Mesenchymal stem cell (in vitro differentiated cells and primary cell): Measurements from ENCODE around the gene PSMD11.
A peak's percentile ranks its signal among the peaks of the same experiment; 100 is the strongest.

Experiments used
- DNase-seq: peaks from one replicate; pipeline ENCODE4 v3.0.0-alpha.2; 2013
- H2AFZ ChIP-seq: one replicate; pipeline ENCODE4 v1.6.1; 2013; ENCODE audit warnings: low read depth, mild to moderate bottlenecking, control low read depth, inconsistent platforms, low read length, moderate library complexity
- H2AK5ac ChIP-seq: 2 replicates; pipeline ENCODE4 v1.6.1; 2013; ENCODE audit warnings: low read length, moderate library complexity, mild to moderate bottlenecking, inconsistent platforms; ENCODE audit not compliant: severe bottlenecking
- H2BK120ac ChIP-seq: one replicate; pipeline ENCODE4 v1.6.1; 2013; ENCODE audit warnings: low read depth, mild to moderate bottlenecking, inconsistent platforms, low read length, moderate library complexity
- H2BK12ac ChIP-seq, 2 experiments: one replicate each; pipeline ENCODE4 v1.6.1; 2013; ENCODE audit warnings: inconsistent platforms in 2 of 2, low read length in 2 of 2, mild to moderate bottlenecking in 2 of 2, moderate library complexity in 2 of 2, control low read depth in 1 of 2
- H2BK15ac ChIP-seq: one replicate; pipeline ENCODE4 v1.6.1; 2013; ENCODE audit warnings: mild to moderate bottlenecking, low read depth, inconsistent platforms; ENCODE audit not compliant: poor library complexity, severe bottlenecking
- H2BK5ac ChIP-seq: 2 replicates; pipeline ENCODE4 v1.6.1; 2013; ENCODE audit warnings: low read depth, mild to moderate bottlenecking, low read length, control low read depth, inconsistent platforms; ENCODE audit not compliant: poor library complexity, severe bottlenecking
- H3K14ac ChIP-seq, 2 experiments: one replicate each; pipeline ENCODE4 v1.6.1; 2013; ENCODE audit warnings: inconsistent platforms in 2 of 2, low read length in 2 of 2, control low read depth in 1 of 2, mild to moderate bottlenecking in 1 of 2, moderate library complexity in 1 of 2
- H3K18ac ChIP-seq, 2 experiments: one replicate each; pipeline ENCODE4 v1.6.1; 2013; ENCODE audit warnings: inconsistent platforms in 2 of 2, low read length in 2 of 2, control low read depth in 1 of 2, low read depth in 1 of 2, mild to moderate bottlenecking in 1 of 2
- H3K23ac ChIP-seq, 2 experiments: one replicate each; pipeline ENCODE4 v1.6.1; 2013; ENCODE audit warnings: inconsistent platforms in 2 of 2, low read length in 2 of 2, mild to moderate bottlenecking in 2 of 2, moderate library complexity in 2 of 2, control low read depth in 1 of 2
- H3K27ac ChIP-seq: 2 replicates; pipeline ENCODE4 v1.5.1; 2013; ENCODE audit warnings: mild to moderate bottlenecking, moderate library complexity, low read length, control low read depth, inconsistent platforms; ENCODE audit not compliant: poor library complexity, severe bottlenecking
- H3K27me3 ChIP-seq, 2 experiments: 2 replicates each; pipeline versions ENCODE4 v1.6.1 to v1.7.0; 2013; ENCODE audit warnings: low read length in 2 of 2, mild to moderate bottlenecking in 2 of 2, moderate library complexity in 2 of 2, control low read depth in 1 of 2, inconsistent platforms in 1 of 2; ENCODE audit not compliant: control insufficient read depth in 1 of 2, insufficient read depth in 1 of 2
- H3K36me3 ChIP-seq, 2 experiments: 2 replicates each; pipeline versions ENCODE4 v1.6.1 to v1.7.0; 2013; ENCODE audit warnings: low read length in 2 of 2, control low read depth in 1 of 2, inconsistent platforms in 1 of 2, low read depth in 1 of 2, mild to moderate bottlenecking in 1 of 2; ENCODE audit not compliant: insufficient read depth in 2 of 2, control insufficient read depth in 1 of 2
- H3K4ac ChIP-seq, 2 experiments: one replicate each; pipeline ENCODE4 v1.6.1; 2013; ENCODE audit warnings: inconsistent platforms in 2 of 2, low read length in 2 of 2, mild to moderate bottlenecking in 2 of 2, moderate library complexity in 2 of 2, control low read depth in 1 of 2, low read depth in 1 of 2
- H3K4me1 ChIP-seq: 2 replicates; pipeline ENCODE4 v1.6.1; 2013; ENCODE audit warnings: low read depth, low read length, control low read depth; ENCODE audit not compliant: control insufficient read depth, insufficient read depth
- H3K4me2 ChIP-seq: 2 replicates; pipeline ENCODE4 v1.6.1; 2013; ENCODE audit warnings: low read length, mild to moderate bottlenecking, inconsistent platforms; ENCODE audit not compliant: poor library complexity, severe bottlenecking
- H3K4me3 ChIP-seq, 2 experiments: 2 replicates each; pipeline versions ENCODE4 v1.5.1 to v1.7.0; 2013; ENCODE audit warnings: low read length in 2 of 2, mild to moderate bottlenecking in 2 of 2, control low read depth in 1 of 2, low read depth in 1 of 2; ENCODE audit not compliant: insufficient read depth in 1 of 2
- H3K79me1 ChIP-seq: replicated peaks from 2 replicates; pipeline ENCODE4 v1.6.1; 2013; ENCODE audit warnings: mild to moderate bottlenecking, control low read depth, low read length, inconsistent platforms; ENCODE audit not compliant: poor library complexity, severe bottlenecking
- H3K9ac ChIP-seq: 2 replicates; pipeline ENCODE4 v1.7.0; 2013; ENCODE audit warnings: mild to moderate bottlenecking, low read length, moderate library complexity
- H3K9me3 ChIP-seq: 2 replicates; pipeline ENCODE4 v1.7.0; 2013; ENCODE audit warnings: mild to moderate bottlenecking, low read length; ENCODE audit not compliant: control insufficient read depth
- H4K8ac ChIP-seq: one replicate; pipeline ENCODE4 v1.6.1; 2013; ENCODE audit warnings: inconsistent platforms, mild to moderate bottlenecking, low read length, moderate library complexity
- H4K91ac ChIP-seq: one replicate; pipeline ENCODE4 v1.6.1; 2013; ENCODE audit warnings: mild to moderate bottlenecking, low read length, inconsistent platforms
- WGBS: methylation state at CpG from one replicate; pipeline ENCODE4 v1.1.7; 2013; ENCODE audit warnings: mixed read lengths; 5-methylcytosine and 5-hydroxymethylcytosine counted together

PSMD11 gene

DNA sequence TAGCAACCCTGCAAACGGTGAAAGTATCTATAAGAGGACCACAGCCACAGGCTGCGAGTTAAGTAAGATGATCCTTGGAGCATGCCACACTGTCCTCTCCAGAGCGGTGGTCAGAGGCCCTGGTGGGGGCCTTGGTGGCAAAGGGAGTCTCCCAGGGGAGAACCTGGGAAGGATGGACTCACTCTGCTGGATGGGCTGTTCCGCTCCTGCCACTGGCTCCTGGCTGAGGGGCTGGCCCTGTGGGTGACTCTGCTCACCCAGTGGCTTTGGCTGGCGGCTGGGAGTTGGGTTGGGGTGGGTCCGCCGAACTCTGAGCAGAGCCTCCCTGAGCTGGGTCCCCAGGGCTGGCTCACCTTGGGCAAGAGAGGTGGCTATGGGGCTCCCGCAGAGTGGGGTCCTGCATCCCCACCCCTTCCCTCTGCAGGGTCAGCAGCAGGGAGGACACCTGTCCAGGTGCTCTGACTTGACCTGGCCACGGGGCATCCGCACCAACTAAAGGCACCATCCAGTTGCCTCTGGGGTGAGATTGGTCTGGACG, 49.7 kb downstream of the PSMD11 start:
- Histone ChIP-seq H2AK5ac (no peak overlapping the region), H2BK5ac (no peak overlapping the region), H3K4me2 (no peak overlapping the region), H3K27me3 (no peaks in the 10 kb centered on the region), H3K9ac (no peak overlapping the region), H2BK15ac (no peak overlapping the region), H3K14ac (no peak overlapping the region), H3K27ac (no peak overlapping the region), H4K8ac (no peak overlapping the region), H3K4ac (no peak overlapping the region), H3K4me3 (no peak overlapping the region), H4K91ac (no peak overlapping the region), H2BK12ac (no peak overlapping the region), H3K36me3 (peaks cover 14 to 17% of the 10 kb centered on the region in 2 experiments), H3K79me1 (peaks cover 11% of the 10 kb centered on the region), H3K18ac (no peak overlapping the region), H3K9me3 (no peaks in the 10 kb centered on the region), H3K23ac (no peak overlapping the region), H3K4me1 (peaks cover 53% of the 10 kb centered on the region), H2AFZ (no peak overlapping the region), H2BK120ac (no peak overlapping the region)
- DNase-seq: no peak
- 96% methylated on average over 11 of the region's 11 CpGs for WGBS

DNA sequence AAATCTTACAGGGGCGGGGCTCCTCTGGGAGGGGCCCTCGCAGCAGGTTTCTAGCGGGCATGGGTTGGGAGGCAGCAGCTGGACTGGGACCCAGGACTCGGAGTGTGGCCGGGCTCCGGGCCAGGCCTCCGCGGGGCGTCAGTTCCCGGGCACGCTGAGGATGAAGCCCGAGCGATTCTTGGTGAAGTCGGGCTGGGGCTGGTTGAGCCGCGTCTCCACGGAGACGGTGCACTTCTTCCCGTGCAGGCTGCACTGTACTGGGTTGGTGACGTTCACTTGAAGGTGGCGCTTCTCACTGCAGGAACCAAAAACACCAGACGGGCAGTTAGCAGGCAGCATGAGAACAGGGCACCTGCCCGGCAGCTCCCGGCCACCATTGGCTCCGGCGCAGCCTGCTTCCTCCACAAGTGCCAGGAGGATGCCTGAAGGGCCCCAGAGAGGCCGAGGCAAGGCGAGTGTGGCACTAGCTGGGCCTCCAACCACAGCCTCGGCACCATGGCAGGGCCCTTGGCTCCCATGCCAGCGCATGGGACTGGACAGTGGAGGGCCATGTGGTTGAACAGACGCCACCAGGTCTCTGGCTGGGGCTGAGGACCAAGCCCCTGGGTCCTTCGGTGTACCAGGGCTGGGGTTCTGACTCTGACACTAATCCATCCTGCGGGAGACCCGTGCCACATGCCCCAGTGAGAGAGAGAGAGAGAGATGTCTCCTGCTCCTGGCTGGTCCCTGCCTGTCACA, 50.5 kb downstream of the PSMD11 start:
- no peak overlapping the region for H3K4me2 ChIP-seq
- no peak for DNase-seq
- H3K4me3 ChIP-seq: no peak overlapping the region
- no peak overlapping the region for H3K27ac ChIP-seq
- no peak overlapping the region for H2AK5ac ChIP-seq
- peak overlapping the region; percentile 43 for H4K91ac ChIP-seq
- H3K9me3 ChIP-seq: no peaks in the 10 kb centered on the region
- H3K79me1 ChIP-seq: peaks cover 7% of the 10 kb centered on the region
- H3K36me3 ChIP-seq: peaks cover 10 to 17% of the 10 kb centered on the region in 2 experiments
- 97% methylated on average over 34 of the region's 34 CpGs for WGBS
- H3K27me3 ChIP-seq: no peaks in the 10 kb centered on the region
- H3K4me1 ChIP-seq: peaks cover 51% of the 10 kb centered on the region
- H2BK15ac ChIP-seq: no peak overlapping the region
- no peak overlapping the region for H3K4ac ChIP-seq
- H2BK12ac ChIP-seq: no peak overlapping the region
- no peak overlapping the region for H3K18ac ChIP-seq
- H2BK120ac ChIP-seq: no peak overlapping the region
- H2AFZ ChIP-seq: no peak overlapping the region
- no peak overlapping the region for H2BK5ac ChIP-seq
- H3K23ac ChIP-seq: no peak overlapping the region
- no peak overlapping the region for H3K14ac ChIP-seq
- H3K9ac ChIP-seq: no peak overlapping the region
- H4K8ac ChIP-seq: no peak overlapping the region

DNA sequence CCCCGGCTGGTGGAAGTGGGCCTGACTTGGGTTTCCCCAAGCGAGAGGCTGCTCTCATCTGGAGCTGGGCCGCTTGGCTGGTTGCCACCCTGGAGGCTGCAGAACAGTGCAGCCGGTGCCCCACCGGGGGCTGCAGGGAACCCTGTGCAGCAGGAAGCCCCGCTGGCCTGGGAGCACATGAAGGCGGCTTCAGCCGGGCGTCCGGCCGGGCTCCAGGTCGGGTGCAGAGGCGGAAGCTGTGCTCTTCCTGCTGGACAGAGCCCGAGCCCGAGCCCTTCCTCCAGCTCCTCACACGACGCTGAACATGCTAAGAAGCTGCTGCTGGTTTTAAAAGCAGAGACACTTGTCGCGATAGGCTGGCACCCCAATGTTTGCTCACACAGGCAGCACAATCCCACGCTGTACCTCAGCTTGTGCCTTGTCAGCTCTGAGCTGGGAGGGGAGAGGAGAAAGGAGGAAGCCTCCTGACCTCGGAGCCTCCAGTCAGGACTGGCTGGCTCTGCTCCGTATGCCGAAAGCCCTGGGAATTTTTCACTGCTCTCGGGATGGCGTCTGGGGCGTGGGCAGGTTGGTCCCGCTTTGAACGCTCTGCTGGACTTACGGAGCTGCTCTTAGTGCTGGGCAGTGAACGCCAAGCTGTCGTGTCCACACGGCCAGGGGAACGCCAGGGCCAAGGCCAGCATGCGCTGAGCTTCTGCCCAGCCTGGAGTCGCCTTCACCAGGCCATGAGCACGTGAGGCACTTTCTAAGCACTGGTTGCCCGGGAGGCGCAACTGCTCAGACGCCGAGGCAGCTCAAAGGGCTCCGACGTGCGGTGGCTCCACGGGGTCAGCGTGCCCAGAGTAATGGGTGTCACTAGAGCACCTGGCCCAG, 51.3 kb downstream of the PSMD11 start:
- Histone ChIP-seq H3K79me1 (peaks cover 2% of the 10 kb centered on the region), H3K9me3 (no peaks in the 10 kb centered on the region), H2BK15ac (no peak overlapping the region), H2BK5ac (no peak overlapping the region), H3K27me3 (no peaks in the 10 kb centered on the region), H4K91ac (no peak overlapping the region), H3K23ac (no peak overlapping the region), H4K8ac (no peak overlapping the region), H3K27ac (no peak overlapping the region), H3K4me3 (no peak overlapping the region), H2BK12ac (peak overlapping the region in 1 of 2 experiments; percentile 29), H3K9ac (no peak overlapping the region), H3K4me1 (peaks cover 50% of the 10 kb centered on the region), H3K18ac (peak overlapping the region in 1 of 2 experiments; percentile 42), H3K4ac (no peak overlapping the region), H3K36me3 (peaks cover 5 to 14% of the 10 kb centered on the region in 2 experiments), H2BK120ac (no peak overlapping the region), H2AK5ac (no peak overlapping the region), H3K14ac (peak overlapping the region in 1 of 2 experiments; percentile 84), H3K4me2 (no peak overlapping the region), H2AFZ (no peak overlapping the region)
- no peak for DNase-seq
- 90% methylated on average over 45 of the region's 45 CpGs for WGBS
